Activated effector memory CD4-positive, alpha-beta T cell treated with anti-CD3 and anti-CD28 coated beads, Interleukin-2, amount 50 U/mL, for 16 hours (primary cell): ENCODE data around the gene NSMCE1.
"Not testable (repeated sequence)": the region's sequence is repeated elsewhere in the genome, so short reads cannot be mapped to it uniquely, and the experiment has no call there.

Experiments
- DNase-seq: peaks from one replicate; pipeline ENCODE4 v3.0.0-alpha.2; 2020

NSMCE1 gene

DNA sequence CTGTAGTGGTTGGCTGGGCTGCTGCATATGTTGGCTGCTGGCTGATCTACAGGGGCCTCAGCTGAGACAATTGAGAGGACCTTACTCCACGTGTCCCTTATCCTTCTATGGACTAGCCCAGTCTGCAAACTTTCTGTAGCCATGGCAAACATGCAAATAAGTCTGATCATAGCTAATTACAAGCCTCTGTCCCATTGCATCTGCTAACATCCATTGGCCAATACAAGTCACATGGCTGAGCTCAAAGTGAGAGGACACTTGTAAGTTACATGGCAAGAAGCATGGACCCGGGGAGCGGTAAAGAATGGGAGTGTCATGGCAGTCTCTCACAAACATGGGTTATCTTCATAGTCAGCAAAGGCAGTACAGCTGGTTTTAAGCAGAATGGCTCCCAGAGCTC, 33.6 kb upstream of the NSMCE1 start:
- DNase-seq = no peak

DNA sequence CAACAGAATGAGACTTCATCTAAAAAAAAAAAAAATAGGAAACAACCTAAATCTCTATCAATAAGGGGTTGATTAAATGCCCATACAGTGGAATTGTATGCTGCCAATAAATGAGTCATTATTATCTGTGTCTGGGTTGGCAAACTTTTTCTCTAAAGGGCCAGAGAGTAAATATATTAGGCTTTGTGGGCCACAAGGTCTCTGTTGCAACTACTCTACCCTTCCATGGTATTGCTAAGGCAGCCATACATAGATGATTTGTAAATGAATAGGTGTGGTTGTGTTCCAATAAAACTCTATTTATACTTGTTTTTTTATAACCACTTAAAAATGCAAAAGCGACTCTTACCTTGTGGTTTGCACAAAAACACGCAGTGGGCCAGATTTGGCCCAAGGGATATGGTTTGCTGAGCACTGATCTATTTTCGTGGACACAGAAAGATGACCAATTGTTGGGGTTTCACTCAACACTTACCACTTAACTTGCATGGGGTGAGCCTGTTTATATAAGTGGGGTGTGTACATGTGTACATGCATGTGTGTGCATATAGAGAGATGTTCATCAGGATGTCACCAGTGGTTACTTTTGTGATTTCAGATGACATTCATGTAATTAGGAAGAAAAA, 32.8 kb upstream of the NSMCE1 start:
- DNase-seq = no peak

DNA sequence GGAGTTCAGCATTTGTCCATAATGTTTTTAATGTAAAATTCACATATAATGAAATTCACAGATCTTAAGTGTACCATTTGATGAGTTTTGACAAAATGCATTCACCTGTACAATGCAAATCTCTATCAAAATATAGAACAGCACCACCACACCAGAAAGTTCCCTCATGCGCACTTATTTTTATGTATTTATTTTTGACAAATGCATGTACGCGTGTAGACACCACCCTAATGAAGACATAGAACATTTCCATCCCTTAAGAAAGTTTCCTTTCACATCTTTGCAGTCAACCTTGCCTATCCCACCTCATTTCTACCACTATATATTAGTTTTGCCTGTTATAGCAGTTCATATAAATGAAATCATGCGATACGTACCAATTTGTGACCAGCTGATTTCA, 29.6 kb upstream of the NSMCE1 start:
- no peak for DNase-seq

DNA sequence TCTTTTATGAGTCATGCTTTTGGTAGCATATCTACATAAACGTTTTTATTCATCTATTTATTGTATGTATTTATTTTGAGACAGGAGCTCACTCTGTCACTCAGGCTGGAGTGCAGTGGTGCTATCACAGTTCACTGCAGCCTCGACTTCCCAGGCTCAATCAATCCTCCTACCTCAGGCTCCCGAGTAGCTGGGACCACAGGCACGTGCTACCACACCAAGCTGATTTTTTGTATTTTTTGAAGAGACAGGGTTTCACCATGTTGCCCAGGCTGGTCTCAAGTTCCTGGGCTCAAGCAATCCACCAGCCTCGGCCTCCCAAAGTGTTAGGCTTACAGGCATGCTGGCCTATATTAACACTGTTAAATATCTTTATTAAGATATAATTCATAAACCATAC, 24.8 kb upstream of the NSMCE1 start:
- DNase-seq = no peak

DNA sequence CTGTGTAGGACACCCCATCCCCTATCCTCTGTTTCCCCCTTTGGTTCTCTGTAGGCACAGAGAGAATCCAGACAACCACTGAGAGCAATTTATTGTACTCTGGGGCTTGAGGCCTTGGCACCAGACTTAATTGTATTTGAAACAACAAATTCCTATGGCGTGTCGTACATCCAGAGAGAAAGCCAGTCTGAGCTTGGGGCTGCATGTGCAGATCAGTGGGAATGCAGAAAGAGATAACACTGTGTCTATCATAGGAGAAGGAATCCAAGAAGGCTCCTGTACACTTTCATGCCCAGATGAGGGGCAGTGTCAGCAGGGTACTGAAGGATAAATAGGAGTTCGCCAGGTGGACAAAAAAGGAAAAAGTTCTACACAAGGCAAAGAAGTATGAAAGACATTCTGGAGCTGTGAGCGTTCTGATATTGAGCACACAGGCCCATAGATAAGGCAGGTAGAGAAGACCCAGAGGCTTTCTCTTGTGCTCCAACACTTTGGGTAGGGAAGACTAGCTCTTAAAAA, 23.2 kb upstream of the NSMCE1 start:
- DNase-seq = no peak

DNA sequence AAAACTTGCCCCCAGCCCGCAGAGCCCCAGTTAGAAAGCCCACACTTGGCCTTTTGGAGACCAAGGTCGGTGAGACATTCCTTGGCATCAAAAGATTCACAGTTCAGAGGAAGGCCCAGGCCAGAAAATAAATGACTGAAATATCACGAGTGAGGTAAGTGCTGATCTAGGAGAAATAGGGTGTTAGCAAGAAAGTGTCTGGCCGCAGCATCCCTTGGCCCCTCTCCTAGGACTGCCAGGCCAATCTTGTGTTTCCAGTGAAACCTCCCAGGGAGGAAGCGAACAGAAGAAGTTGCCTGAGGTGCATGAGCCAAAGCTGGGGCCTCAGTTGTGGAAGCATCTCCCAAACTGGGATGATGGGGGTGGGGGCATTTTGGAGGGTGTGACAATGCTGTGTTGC, 22.5 kb upstream of the NSMCE1 start:
- DNase-seq = no peak

DNA sequence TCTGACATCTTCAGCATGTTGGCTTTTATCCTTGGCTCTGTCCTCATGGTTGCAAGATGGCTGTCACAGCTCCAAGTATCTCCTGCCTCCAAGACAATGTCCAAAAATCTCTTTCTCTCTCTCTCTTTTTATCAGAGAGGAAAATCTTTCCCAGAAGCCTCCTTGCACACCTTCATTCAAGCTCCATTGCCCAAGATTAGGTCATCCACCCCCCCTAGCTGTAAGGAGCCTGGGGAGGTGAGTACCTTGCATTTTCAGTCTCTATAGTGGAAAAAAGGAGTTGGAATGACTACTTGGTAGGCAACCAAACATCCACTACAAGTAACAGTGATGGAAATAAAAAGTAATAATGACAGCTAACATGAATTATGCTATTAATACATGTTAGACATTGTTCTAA, 22.0 kb upstream of the NSMCE1 start:
- no peak for DNase-seq

DNA sequence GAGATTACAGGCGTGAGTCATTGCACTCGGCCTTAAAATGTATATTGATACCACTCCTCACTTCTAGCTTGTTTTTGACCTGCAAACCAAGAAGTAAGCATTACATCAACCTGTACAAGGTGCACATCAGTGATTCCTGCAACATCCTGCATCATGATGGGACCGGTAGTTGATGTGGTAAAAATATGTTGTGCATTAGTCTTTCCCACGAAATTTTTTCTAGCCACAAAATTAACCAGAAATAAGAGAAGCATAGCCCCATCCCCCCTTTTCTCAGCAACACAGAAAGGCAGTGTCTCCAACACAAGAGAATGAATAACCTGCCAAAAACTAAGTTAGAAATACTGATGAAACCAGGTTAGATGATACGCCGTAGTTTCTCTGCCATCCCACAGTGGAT, 21.1 kb upstream of the NSMCE1 start:
- DNase-seq = no peak

DNA sequence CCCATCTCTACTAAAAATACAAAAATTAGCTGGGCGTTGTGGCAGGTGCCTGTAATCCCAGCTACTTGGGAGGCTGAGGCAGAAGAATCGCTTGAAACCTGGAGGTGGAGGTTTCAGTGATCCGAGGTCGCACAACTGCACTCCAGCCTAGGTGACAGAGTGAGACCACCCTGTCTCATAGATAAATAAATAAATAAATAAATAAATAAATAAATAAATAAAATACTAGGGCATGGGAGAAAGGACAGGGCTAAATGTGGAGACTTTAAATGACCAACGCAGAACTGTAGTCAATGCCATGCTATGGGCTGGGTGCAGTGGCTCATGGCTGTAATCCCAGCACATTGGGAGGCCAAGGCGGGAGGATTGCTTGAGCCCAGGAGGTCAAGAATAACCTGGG, 19.7 kb upstream of the NSMCE1 start:
- DNase-seq = not testable (repeated sequence)

DNA sequence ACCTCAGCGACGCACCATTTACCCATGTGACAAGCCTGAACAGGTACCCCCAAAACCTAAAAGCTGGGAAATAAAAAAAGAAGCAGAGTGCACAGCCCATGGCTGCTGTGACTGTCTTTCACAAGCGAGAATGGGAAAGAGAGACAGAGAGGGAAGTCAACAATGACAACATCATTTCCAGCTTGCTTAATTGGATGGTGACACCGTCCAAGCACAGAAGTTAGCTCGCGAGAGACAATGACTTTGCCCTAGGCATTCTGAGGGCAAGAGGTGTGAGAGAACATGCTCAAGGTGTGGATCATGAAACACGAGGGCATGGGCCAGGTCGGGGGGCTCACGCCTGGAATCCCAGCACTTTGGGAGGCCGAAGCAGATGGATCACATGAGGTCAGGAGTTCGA, 19.3 kb upstream of the NSMCE1 start:
- no peak for DNase-seq

DNA sequence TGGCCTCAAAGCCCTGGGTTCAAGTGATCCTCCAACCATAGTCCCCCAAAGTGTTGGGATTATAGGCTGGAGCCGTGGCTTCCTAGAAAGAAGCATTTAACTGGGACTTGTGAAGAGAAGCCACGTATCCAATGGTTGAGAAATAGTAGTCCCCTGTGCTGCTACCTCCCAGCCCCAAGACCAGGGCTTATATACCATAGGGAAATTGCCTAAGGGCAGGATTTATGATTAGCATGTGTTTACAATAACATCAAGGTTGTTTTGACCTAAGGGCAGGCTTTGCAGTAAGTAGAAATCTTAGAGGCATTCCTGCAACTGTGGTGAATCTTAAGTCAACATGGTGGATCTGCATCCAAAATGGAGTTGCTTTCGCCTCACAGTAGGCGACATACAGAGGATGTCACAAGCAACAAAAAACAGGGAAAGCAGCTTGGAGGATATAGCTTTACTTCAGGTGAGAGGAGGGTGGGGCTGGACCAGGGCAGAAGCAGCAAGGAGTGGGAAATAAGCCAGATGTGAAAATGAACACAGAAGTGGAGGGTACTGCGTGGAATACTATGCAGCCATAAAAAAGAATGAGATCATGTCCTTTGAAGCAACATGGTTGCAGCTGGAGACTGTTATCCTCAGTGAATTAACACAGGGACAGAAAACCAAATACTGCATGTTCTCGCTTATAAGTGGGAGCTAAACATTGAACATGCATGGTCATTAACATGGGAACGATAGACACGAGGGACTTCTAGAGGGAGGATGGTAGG, 18.7 kb upstream of the NSMCE1 start:
- DNase-seq = no peak

DNA sequence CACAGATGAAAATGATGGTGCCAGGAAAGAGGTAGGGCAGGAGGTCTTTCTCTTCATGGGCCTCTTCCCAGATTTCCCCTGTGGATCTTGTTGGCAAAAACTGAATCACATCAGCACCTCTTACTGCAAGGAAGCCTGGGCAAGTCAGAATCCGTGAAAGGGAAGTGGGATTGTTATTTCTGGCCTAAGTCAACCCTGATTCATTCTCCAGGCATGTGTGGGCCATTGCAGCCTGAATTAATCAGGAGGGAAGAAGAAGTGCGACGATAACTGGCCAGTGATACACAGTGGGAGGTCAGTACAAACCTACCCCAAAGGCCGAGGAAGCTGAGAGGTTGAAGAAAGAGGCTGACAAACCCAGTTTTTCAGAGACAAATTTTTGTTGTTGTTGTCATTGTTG, 17.9 kb upstream of the NSMCE1 start:
- DNase-seq = no peak

DNA sequence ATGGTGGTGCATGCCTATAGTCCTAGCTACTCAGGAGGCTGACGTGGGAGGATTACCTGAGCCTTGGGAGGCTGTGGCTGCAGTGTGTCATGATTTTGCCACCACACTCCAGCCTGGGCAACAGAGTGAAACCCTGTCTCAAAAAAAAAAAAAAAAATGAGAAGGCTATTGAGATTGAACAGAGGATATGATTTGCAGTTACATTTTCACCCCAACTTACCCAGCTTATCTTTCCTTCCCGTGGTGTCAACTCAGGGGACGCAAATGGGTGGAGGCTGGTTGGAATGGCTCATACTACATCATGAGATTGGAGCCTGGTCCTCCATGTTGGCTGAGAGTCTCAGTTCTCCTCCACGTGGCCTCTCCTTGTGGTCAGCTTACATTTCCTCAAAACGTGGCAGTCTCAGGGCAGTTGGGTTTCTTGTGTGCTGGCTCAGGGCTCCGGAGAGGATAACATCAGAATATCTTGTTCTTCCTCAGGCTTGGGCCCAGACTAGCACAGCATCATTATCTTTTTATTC, 17.2 kb upstream of the NSMCE1 start:
- no peak for DNase-seq

DNA sequence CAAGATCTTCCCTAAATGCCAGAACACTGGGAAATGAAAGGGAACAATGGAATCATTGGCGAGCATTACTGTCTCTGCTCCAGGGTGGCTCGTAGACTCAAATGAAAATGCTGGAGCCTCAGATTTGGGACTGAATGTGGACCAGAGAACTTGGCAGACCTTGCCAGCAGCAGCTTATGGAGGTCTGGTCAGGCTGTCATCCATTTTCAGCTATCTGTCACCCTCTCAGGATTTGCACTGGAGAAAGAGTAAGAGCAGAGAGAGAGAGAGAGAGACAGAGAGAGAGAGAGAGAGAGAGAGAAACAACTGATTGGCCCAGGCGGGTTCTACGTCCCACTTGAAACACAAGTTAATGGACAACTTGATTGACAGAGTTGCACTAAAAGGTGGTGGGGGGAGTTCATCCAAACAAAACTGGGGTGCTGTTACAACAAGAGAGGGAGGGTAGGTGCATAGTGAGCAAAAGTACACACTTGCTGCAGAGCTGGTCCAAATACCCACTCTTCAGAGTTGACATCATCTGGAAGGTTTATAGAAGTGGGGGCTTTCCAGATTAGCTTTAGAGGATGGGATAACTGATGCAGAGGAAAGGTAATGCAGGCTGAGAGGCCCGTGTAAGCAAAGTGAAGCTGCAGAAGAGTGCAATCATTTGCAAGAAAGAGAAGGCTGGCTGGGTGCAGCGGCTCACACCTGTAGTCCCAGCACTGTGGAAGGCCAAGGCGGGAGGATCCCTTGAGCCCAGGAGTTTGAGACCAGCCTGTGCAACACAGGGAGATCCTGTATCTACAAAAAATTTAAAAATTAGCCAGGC, 16.5 kb upstream of the NSMCE1 start:
- DNase-seq = no peak

DNA sequence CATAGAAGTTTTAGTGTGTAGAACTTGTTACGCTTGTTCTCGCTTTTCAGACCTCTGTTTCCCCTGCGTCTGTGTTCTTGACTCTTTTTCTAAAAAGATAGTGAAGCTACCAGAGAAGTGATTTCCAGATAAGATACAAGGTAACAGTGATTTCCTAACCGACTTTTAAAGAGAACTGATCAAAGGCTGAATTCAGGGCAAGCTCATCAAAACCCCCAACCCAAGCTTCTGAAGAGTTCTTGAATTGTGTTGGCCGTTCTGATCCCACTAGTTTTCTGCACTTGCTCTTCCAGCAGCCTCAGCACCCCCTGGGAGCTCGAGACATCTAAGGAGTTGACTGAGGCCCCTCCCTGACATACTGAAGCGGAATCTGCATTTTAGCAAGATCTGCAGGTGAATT, 12.7 kb upstream of the NSMCE1 start:
- DNase-seq = no peak

DNA sequence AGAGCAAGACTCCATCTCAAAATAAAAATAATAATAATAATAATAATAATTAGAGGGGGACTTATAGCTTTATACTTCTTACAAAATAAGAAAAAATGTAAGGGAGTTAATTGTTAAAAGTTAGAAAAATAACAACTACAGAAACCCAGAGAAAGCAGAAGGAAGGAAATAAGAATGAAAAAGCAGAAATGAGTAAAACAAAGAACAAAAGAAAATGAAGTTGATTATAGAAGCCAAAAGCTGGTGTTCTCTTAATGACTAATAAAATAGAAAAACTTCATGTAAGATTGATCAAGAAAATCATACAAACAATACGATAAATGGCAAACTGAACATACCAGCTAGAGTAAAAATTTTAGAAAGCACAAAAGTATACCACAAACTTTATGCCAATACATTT, 6.8 kb upstream of the NSMCE1 start:
- no peak for DNase-seq

DNA sequence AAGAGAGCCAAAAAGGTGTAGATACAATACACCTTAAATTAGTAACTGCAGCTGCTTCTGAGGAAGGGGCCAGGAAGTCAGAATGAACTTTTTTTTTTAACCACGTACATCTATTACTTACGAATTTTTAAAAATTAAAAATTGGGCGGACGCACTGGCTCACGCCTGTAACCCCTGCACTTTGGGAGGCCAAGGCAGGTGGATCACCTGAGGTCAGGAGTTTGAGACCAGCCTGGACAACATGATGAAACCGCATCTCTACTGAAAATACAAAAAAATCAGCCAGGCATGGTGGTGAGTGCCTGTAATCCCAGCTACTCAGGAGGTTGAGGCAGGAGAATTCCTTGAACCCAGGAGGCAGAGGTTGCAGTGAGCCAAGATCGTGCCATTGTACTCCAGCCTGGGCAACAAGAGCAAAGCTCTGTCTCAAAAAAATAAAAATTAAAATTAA, 5.9 kb upstream of the NSMCE1 start:
- DNase-seq = not testable (repeated sequence)

DNA sequence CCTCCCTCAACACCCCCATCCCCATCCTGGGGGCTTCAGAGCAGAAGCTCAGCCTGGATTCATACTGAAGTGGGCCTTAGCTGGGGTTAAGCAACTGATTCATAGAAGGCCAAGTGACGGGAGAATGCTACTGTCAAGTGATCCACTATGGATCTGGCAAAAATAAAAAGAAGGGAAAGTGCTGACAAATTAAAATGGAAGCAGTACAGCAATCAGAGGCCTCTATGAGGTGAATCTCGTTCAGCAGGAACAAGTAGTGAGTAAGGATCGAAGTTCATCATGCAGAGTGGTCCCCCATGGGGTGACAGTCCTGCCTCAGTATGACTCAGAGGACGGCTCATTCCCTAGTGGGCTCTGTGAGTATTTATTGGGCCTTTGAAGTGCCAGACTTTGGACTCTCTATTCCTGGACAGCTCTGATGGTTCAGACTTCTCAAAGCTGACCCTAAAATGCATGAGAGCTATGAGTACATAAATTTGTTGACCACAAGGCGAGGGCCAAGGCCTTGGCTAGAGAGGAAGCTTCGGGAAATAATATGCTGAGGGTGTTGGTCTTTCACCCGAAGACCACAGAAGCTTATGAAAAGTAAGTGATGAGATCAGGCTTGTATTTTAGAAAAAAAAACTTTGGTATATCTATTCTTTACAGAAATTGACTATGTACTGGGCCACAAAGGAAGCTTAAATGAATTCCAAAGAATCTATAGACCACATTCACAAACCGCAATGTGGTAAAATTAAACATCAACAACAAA, 5.3 kb upstream of the NSMCE1 start:
- no peak for DNase-seq

DNA sequence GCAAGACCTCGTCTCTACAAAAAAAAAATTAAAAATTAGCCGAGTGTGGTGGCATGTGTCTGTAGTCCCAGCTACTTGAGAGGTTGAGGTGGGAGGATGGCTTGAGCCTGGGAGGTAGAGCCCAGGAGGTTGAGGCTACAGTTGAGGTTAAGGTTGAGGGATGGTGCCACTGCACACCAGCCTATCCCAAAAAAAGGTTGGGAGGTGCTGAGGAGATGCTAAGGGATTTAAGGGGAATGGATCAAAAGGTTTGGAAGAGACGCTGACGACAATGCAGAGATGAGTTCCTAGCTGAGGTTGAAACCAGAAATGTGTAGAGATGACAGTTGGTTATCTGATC, 4.7 kb upstream of the NSMCE1 start:
- no peak for DNase-seq

DNA sequence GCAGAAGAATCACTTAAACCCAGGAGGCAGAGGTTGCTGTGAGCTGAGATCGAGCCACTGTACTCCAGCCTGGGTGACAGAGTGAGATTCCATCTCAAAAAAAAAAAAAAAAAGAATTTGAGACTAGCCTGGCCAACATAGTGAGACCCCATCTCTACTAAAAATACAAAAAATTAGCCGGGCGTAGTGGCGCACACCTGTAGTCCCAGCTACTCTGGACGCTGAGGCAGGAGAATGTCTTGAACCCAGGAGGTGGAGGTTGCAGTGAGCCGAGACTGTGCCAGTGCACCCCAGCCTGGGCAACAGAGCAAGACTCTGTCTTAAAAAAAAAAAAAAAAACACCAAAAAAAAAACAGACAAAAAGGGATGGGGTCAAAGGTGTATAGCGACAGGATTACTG, 4.1 kb upstream of the NSMCE1 start:
- DNase-seq = not testable (repeated sequence)

DNA sequence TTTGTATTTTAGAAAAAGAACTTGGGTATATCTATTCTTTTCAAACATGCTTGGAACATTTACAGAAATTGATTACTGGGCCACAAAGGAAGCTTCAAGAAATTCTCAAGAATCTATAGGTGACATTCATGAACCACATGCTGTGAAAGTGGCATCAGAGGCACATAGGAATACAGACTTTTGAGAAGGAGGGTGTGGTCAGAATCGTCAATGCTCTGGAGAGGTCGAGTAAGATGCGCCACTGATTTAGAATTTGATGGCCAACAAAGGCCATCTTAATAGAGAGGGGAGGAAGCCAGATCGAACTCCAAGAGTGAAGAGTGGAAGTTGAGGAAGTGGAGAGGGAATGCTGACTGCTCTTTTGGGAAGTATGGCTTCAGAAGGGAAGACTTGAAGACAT, 3.5 kb upstream of the NSMCE1 start:
- no peak for DNase-seq

DNA sequence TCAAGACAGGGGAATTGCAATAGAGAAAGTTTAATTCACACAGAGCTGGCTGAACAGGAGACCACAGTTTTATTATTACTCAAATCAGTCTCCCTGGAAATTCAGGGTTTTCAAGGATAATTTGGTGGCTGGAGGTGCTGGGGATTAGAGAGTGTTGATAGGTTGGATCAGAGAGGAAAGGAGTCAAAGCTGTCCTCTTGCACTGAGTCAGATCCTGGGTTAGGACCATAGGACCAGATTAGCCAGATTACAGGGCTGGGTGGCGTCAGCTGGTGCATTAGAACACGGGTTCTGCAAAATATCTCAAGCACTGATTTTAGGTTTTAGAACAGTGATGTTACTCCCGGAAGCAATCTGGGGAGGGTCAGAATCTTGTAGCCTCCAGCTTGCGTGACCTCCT, 1.8 kb upstream of the NSMCE1 start:
- DNase-seq = no peak
